Measurements from ENCODE around the gene ATP6V0A4. TPM values are rescaled to one million over a fixed set of nuclear protein-coding genes. Genes with fewer than 3 reads are reported as not detected.
"Not testable (repeated sequence)": the region's sequence is repeated elsewhere in the genome, so short reads cannot be mapped to it uniquely, and the experiment has no call there.

Gene ATP6V0A4
- total RNA-seq, 2 experiments from 2014 or later: not detected

DNA sequence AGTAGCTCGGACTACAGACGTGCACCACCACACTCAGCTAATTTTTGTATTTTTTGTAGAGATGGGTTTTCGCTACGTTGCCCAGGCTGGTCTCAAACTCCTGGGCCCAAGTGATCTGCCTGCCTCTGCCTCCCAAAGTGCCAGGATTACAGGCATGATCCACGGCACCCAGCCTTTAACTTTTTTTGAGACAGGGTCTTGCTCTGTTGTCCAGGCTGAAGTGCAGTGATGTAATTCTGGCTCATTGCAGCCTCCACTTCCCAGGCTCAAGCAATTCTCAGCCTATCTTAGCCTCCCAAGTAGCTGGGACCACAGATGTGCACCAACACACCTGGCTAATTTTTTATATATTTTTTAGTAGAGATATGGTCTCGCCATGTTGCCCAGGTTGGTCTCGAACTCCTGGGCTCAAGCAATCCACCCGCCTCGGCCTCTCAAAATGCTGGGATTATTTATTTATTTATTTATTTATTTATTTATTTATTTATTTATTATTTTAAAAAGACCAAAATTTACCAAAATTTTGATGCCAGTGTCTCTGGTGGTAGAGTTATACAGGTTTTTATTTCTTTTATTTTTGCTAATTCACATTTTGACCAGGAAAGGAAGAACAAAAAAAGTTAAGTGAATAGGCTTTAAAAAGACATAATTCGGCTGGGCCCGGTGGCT, 25.0 kb upstream of the ATP6V0A4 start:
- Mint-ChIP-seq H3K9me3 (no peaks in the 10 kb centered on the region), H3K4me1 (peaks cover 5% of the 10 kb centered on the region), H3K27me3 (peaks cover 3% of the 10 kb centered on the region), H3K36me3 (no peaks in the 10 kb centered on the region), H3K4me3 (no peak overlapping the region), H3K27ac (no peak overlapping the region)
- DNase-seq: no peak
- no peak for ATAC-seq (ENCODE audit: low read depth)
- POLR2A ChIA-PET: no interaction called here

DNA sequence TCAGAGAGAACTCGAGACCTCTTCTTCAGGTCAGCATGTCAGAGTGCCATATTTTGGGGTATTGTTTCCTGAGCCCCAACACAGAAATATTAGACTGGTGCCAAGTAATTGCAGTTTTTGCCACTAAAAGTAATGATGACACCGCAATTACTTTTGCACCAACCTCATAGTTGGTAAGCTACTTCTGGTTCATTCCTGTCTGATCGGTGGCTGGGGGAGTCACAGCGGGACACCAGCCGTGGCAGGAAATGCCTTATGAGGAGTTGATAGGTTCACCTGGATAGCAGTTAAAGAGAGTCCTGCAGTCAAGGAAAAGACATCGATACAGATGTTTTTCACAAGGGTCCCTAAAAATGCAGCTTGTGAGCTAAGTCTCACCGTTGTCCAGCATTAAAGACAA, 23.9 kb upstream of the ATP6V0A4 start:
- Mint-ChIP-seq H3K4me1 (peaks cover 6% of the 10 kb centered on the region), H3K4me3 (no peak overlapping the region), H3K36me3 (no peaks in the 10 kb centered on the region), H3K27me3 (no peaks in the 10 kb centered on the region), H3K27ac (no peak overlapping the region), H3K9me3 (no peaks in the 10 kb centered on the region)
- POLR2A ChIA-PET: no interaction called here
- DNase-seq (no peak), ATAC-seq (ENCODE audit: low read depth) (no peak)

DNA sequence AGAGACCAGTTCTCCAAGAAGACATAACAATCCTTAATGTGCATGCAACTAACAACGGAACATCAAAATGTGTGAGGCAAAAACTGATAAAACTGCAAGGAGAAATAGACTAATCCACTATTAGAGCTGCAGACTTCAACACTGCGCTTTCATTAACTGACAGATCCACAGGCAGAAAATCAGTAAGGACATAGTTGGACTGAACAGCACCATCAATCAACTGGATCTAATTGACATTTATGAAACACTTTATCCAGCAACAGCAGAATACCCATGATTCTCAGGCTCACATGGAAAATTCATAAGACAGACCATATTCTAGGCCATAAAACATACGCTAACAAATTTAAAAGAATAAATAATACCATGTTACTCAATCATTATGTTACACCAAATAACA, 21.6 kb upstream of the ATP6V0A4 start:
- DNase-seq: no peak
- H3K27me3 Mint-ChIP-seq: no peaks in the 10 kb centered on the region
- H3K36me3 Mint-ChIP-seq: no peaks in the 10 kb centered on the region
- no peak for ATAC-seq (ENCODE audit: low read depth)
- H3K9me3 Mint-ChIP-seq: no peaks in the 10 kb centered on the region
- peaks cover 10% of the 10 kb centered on the region for H3K4me1 Mint-ChIP-seq
- no peak overlapping the region for H3K4me3 Mint-ChIP-seq
- no peak overlapping the region for H3K27ac Mint-ChIP-seq
- POLR2A ChIA-PET: no interaction called here

DNA sequence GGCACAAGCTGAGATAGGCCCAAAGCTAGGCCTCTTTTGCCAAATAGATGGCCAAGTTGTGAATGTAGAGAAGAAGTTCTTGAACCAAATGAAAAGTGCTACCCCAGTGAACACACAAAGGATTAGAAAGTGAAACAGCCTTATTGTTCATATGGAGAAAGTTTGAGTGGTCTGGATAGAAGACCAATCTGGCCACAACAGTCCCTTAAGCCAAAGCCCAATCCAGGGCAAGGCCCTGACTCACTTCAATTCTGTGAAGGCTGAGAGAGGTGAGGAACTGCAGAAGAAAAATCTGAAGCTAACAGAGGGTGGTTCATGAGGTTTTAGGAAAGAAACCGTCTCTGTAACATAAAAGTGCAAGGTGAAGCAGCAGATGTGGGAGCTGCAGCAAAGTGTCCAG, 18.7 kb upstream of the ATP6V0A4 start:
- Mint-ChIP-seq H3K4me3 (no peak overlapping the region), H3K4me1 (peaks cover 23% of the 10 kb centered on the region), H3K27ac (no peak overlapping the region), H3K27me3 (no peaks in the 10 kb centered on the region), H3K9me3 (no peaks in the 10 kb centered on the region), H3K36me3 (no peaks in the 10 kb centered on the region)
- DNase-seq: no peak
- ATAC-seq (ENCODE audit: low read depth): no peak
- POLR2A ChIA-PET: interaction anchor here (0.7 kb wide), 1 partner anchor 177 kb away, joined by 3 read pairs; no protein-coding TSS in a partner anchor

DNA sequence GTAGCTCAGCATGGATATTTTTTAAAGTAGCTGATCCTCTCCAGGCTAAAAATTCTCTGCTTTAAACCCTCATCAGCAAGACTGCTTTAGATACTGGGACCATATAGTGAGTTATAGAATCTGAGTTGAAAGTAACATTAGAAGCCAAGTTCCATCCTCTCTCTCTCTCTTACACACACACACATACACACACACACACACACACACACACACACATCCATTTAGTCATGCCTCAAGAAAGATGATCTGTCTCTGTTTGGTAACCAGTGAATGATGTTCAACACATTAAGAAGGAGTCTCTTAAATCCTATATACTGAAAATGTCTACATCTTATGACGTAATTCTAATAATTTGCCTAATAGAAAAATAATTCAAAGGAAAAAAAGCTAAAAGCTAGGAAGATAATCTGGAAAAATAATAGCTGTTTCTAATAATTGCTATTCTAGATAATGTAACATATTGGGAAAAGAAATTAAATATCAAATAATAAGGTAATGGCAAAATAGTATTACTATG, 16.9 kb upstream of the ATP6V0A4 start:
- Mint-ChIP-seq H3K36me3 (no peaks in the 10 kb centered on the region), H3K9me3 (no peaks in the 10 kb centered on the region), H3K4me3 (no peak overlapping the region), H3K27me3 (no peaks in the 10 kb centered on the region), H3K27ac (no peak overlapping the region), H3K4me1 (peaks cover 23% of the 10 kb centered on the region)
- ATAC-seq (ENCODE audit: low read depth): no peak
- POLR2A ChIA-PET: no interaction called here
- no peak for DNase-seq

DNA sequence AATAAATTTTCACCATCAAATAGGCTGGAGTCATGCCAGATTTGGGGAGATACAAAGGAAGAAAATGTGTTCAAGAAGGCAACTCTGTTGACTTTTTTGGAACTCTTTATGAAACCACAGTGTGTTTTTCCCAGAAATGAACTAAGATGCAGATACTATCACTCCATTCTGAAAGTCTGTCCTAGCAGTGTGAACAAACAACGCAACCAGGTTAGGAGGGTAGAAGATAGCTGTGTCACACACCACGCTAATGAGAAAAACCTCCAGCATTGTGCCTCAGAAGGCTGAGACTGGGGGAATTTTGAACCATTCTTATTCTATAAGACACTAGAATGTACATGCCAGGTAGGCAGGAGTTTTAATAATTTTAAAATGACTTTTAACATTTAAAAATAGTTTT, 15.9 kb upstream of the ATP6V0A4 start:
- no peaks in the 10 kb centered on the region for H3K36me3 Mint-ChIP-seq
- H3K4me1 Mint-ChIP-seq: peaks cover 23% of the 10 kb centered on the region
- ATAC-seq (ENCODE audit: low read depth) (peak; percentile 68), DNase-seq (no peak)
- H3K27ac Mint-ChIP-seq: no peak overlapping the region
- POLR2A ChIA-PET: no interaction called here
- no peaks in the 10 kb centered on the region for H3K9me3 Mint-ChIP-seq
- H3K4me3 Mint-ChIP-seq: no peak overlapping the region
- H3K27me3 Mint-ChIP-seq: no peaks in the 10 kb centered on the region

DNA sequence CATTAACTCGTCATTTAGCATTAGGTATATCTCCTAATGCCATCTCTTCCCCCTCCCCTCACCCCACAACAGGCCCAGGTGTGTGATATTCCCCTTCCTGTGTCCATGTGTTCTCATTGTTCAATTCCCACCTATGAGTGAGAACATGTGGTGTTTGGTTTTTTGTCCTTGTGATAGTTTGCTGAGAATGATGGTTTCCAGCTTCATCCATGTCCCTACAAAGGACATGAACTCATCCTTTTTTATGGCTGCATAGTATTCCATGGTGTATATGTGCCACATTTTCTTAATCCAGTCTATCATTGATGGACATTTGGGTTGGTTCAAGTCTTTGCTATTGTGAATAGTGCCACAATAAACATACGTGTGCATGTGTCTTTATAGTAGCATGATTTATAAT, 13.3 kb upstream of the ATP6V0A4 start:
- ATAC-seq (ENCODE audit: low read depth); H3K9me3 Mint-ChIP-seq; POLR2A ChIA-PET; H3K27ac Mint-ChIP-seq; H3K4me3 Mint-ChIP-seq; H3K36me3 Mint-ChIP-seq; DNase-seq; H3K27me3 Mint-ChIP-seq: not testable (repeated sequence)
- H3K4me1 Mint-ChIP-seq: peaks cover 16% of the 10 kb centered on the region

DNA sequence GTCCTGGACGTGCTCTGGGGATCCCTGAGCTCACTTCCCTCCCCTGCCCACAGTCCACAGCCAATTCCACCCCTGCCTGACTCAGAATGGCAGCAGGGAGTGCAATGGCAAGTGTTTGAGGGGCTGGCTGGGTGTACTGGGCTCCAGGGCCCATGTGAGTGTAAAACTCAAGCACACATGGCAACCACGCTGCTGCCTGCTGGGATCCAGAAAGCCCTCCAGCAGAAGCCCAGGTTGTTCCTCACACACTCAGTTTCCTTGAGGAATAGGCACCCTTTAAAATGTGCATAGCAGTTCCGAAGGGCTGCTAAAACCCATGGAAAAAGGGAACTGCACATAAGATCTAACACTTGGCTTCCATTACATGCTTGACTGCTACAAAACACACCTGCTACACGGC, 11.3 kb upstream of the ATP6V0A4 start:
- POLR2A ChIA-PET: no interaction called here
- no peak overlapping the region for H3K4me3 Mint-ChIP-seq
- H3K27me3 Mint-ChIP-seq: no peaks in the 10 kb centered on the region
- H3K36me3 Mint-ChIP-seq: no peaks in the 10 kb centered on the region
- DNase-seq (no peak), ATAC-seq (ENCODE audit: low read depth) (no peak)
- H3K9me3 Mint-ChIP-seq: peaks cover 5% of the 10 kb centered on the region
- peaks cover 10% of the 10 kb centered on the region for H3K4me1 Mint-ChIP-seq
- H3K27ac Mint-ChIP-seq: no peak overlapping the region

DNA sequence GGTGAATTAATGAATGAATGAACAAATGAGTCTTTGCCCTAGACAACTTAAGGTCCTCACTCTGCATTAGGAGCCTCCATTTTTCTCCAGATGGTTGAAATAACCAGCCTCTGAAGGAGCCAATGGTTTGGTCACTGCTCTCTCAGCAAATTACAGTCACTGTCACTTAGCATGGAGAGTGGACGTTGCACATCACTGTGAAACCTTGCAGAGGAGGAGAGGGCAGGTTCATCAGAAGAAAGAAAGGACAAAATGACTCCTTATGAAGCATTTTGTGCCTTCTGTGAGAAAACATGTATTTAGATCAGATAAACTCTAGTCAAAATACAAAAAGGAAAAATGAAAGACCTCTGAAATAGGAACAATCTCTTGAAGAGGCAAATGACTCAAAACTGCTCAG, 6.6 kb upstream of the ATP6V0A4 start:
- H3K4me1 Mint-ChIP-seq: no peaks in the 10 kb centered on the region
- ATAC-seq (ENCODE audit: low read depth) (no peak), DNase-seq (no peak)
- no peaks in the 10 kb centered on the region for H3K36me3 Mint-ChIP-seq
- H3K27ac Mint-ChIP-seq: no peak overlapping the region
- POLR2A ChIA-PET: no interaction called here
- peaks cover 5% of the 10 kb centered on the region for H3K9me3 Mint-ChIP-seq
- H3K4me3 Mint-ChIP-seq: no peak overlapping the region
- H3K27me3 Mint-ChIP-seq: no peaks in the 10 kb centered on the region

DNA sequence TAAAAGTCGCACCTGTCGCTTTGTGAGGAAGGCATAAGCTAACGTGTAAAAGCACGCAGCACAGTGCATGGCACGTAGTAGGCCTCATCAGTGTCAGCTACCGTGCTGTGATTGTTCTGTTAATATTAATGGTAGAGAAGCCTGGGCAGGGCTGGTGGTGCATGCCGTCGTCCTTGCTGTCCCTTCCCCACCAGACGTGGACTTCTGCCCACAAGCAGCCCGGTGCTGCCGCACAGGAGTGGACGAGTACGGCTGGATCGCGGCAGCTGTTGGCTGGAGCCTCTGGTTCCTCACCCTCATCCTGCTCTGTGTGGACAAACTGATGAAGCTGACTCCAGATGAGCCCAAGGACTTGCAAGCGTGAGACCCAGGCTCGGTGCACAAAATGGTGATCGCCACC, 4.7 kb upstream of the ATP6V0A4 start:
- no peak for DNase-seq
- Mint-ChIP-seq H3K27ac (no peak overlapping the region), H3K36me3 (no peaks in the 10 kb centered on the region), H3K4me1 (no peaks in the 10 kb centered on the region), H3K9me3 (peaks cover 3% of the 10 kb centered on the region), H3K27me3 (peaks cover 3% of the 10 kb centered on the region), H3K4me3 (no peak overlapping the region)
- POLR2A ChIA-PET: no interaction called here
- no peak for ATAC-seq (ENCODE audit: low read depth)

DNA sequence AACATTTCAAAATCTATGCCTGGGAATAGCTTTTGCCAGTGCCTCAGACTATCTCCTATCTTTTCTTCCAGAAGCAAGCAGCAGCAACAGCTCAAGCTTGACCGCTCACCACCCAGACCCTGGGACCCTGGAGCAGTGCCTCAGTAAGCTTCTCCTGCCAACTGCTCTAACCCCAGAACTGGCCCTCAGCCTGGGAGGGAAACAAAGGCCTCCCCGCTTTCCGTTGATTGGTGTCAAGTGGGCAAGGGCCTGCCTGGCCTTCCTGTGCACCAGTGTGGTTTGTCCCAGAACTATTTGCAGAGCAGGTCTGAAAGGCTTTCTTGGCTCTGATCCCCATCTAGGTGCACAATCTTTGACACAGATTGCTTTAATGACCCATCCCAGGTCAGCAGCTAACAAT, 3.3 kb upstream of the ATP6V0A4 start:
- Mint-ChIP-seq H3K27ac (no peak overlapping the region), H3K27me3 (peaks cover 3% of the 10 kb centered on the region), H3K4me3 (no peak overlapping the region), H3K4me1 (no peaks in the 10 kb centered on the region), H3K9me3 (no peaks in the 10 kb centered on the region), H3K36me3 (no peaks in the 10 kb centered on the region)
- DNase-seq: no peak
- no peak for ATAC-seq (ENCODE audit: low read depth)
- POLR2A ChIA-PET: no interaction called here

DNA sequence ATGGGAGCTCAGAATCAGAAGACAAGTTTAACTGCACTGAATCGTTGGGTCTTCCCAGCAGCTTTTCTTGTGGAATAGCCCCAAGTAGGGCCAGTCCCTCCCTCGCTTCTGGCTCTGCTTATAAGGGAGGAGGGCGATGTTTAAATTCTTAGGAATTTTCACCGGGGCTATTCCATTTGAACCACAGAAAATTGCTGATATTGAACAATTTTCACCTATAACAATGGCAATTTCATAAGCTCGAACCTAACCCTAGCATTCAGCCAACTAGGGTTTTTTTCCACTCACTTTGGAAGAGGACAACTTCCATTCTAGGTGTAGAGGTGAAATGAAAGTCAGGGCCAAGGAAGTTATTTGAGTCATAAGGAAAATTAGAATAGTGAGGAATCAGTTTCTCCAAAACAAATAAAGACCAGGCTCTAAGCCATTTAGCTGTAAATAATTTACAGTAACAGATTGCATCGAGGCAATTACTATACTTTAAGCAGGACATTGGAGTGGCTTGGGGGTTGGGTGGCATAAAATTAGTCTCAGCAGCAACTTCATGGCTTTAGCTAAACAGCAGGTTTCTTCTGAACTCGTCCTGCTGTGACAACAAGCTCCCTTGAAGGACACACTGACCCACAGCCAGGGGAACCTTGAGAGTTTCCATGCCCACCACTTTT, 1.5 kb upstream of the ATP6V0A4 start:
- no peaks in the 10 kb centered on the region for H3K9me3 Mint-ChIP-seq
- ATAC-seq (ENCODE audit: low read depth): no peak
- no peak overlapping the region for H3K4me3 Mint-ChIP-seq
- H3K4me1 Mint-ChIP-seq: no peaks in the 10 kb centered on the region
- peaks cover 6% of the 10 kb centered on the region for H3K27me3 Mint-ChIP-seq
- no peak for DNase-seq
- H3K36me3 Mint-ChIP-seq: no peaks in the 10 kb centered on the region
- H3K27ac Mint-ChIP-seq: no peak overlapping the region
- POLR2A ChIA-PET: no interaction called here

DNA sequence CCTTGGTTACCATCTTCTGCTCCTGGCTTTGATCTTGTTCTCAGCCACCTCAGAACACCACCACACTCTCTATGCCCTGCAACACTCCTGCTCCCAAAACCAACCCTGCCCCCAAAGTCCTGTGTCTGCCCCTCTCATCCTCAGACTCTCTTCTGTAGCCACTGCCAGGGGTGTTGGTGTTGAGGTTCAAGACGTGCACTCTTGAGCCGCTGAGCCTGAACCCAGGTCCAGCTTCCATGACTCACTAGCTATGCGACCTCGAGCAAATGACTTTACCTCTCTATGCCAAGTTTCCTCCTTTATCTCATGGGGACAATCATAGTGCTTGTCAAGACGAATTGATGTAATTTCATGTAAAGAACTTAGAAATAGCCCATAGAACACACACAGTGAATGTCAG, 840 bp upstream of the ATP6V0A4 start:
- H3K9me3 Mint-ChIP-seq: no peaks in the 10 kb centered on the region
- no peak for ATAC-seq (ENCODE audit: low read depth)

DNA sequence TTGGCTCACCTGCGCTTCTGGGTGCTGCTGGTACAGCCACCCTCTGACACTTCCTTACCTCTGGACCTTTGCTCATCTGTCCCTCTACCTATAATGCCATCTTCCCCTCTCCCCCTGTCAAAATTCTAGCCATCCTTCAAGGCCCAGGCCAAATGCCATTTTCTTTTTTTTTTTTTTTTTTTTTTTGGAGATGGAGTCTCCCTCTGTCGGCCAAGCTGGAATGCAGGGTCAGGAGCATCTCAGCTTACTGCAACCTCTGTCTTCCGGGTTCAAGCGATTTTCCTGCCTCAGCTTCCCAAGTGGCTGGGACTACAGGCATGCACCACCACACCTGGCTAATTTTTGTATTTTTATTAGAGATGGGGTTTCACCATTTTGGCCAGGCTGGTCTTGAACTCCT, 950 bp downstream of the ATP6V0A4 start:
- DNase-seq; ATAC-seq (ENCODE audit: low read depth): not testable (repeated sequence)

More for the DNA sequence above, 840 bp upstream of the ATP6V0A4 start:
- H3K36me3 Mint-ChIP-seq: no peaks in the 10 kb centered on the region
- DNase-seq: no peak
- H3K27me3 Mint-ChIP-seq: peaks cover 6% of the 10 kb centered on the region
- no peaks in the 10 kb centered on the region for H3K4me1 Mint-ChIP-seq
- no peak overlapping the region for H3K27ac Mint-ChIP-seq
- H3K4me3 Mint-ChIP-seq: no peak overlapping the region
- POLR2A ChIA-PET: no interaction called here

More for the DNA sequence above, 950 bp downstream of the ATP6V0A4 start:
- H3K4me3 Mint-ChIP-seq, H3K27ac Mint-ChIP-seq, H3K4me1 Mint-ChIP-seq, H3K36me3 Mint-ChIP-seq, H3K27me3 Mint-ChIP-seq, POLR2A ChIA-PET, H3K9me3 Mint-ChIP-seq: not testable (repeated sequence)
